Vagina (tissue), 2 donors: ENCODE results near the gene SPECC1.
"Not testable (repeated sequence)": the region's sequence is repeated elsewhere in the genome, so short reads cannot be mapped to it uniquely, and the experiment has no call there.

Source experiments
- POLR2AphosphoS5 ChIP-seq, 2 donors: sonication (generic); formaldehyde crosslinking; IDR thresholded peaks; one replicate each; pipeline ENCODE4 v1.9.0; 2017; ENCODE audit warnings: antibody characterized with exemption in 2 of 2, mild to moderate bottlenecking in 2 of 2, low read depth in 1 of 2; ENCODE audit not compliant: insufficient read depth in 1 of 2
- TF ChIP-seq, protein P1 (sequence below), 3 experiments: fragments of 450-650 bp in 2 of 3; fragments of 200-600 bp in 1 of 3; sonication (generic) in 1 of 3; IDR thresholded peaks; one replicate each; pipeline ENCODE4 v1.5.1; 2017 to 2019; ENCODE audit warnings: antibody characterized with exemption in 3 of 3, mild to moderate bottlenecking in 2 of 3, moderate library complexity in 2 of 3

DNA sequence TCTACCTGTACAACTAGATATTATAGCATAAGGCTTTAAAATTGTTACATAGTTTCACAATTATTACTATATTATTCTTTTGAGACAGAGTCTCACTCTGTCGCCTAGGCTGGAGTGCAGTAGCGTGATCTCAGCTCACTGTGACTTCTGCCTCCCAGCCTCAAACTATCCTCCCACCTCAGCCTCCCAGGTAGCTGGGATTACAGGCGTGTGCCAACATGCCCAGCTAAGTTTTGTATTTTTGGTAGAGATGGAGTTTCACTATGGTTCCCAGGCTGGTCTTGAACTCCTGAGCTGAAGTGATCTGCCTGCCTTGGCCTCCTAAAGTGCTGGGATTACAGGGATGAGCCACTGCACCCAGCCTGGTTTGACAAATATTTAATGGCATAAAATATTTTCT, 67.0 kb downstream of the SPECC1 start:
- TF ChIP-seq, protein P1, sequence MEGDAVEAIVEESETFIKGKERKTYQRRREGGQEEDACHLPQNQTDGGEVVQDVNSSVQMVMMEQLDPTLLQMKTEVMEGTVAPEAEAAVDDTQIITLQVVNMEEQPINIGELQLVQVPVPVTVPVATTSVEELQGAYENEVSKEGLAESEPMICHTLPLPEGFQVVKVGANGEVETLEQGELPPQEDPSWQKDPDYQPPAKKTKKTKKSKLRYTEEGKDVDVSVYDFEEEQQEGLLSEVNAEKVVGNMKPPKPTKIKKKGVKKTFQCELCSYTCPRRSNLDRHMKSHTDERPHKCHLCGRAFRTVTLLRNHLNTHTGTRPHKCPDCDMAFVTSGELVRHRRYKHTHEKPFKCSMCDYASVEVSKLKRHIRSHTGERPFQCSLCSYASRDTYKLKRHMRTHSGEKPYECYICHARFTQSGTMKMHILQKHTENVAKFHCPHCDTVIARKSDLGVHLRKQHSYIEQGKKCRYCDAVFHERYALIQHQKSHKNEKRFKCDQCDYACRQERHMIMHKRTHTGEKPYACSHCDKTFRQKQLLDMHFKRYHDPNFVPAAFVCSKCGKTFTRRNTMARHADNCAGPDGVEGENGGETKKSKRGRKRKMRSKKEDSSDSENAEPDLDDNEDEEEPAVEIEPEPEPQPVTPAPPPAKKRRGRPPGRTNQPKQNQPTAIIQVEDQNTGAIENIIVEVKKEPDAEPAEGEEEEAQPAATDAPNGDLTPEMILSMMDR (IDR thresholded peaks at IDR 0.05), result not testable (repeated sequence)
- not testable (repeated sequence) for TF ChIP-seq POLR2AphosphoS5 (IDR thresholded peaks at IDR 0.05; ENCODE audit: insufficient read depth in 1 of 2, low read depth in 1 of 2)
